Measurements from ENCODE around the gene AEN.

GRCh38 chr15:88681610-88682221 lies 60.6 kb downstream of the AEN start:
- TF ChIP-seq MYC (IDR thresholded peaks at IDR 0.05; ENCODE audit: low read depth, low read length), result no peak
- no peak for TF ChIP-seq CTCF (IDR thresholded peaks at IDR 0.05; ENCODE audit: low read depth, low read length)
